SK-N-MC (cell line): Measurements from ENCODE around the gene XKR7.

ENCODE experiments used
- EZH2 ChIP-seq: fragments of 200-600 bp; sonication (generic); IDR thresholded peaks from one replicate; pipeline ENCODE4 v1.6.1; 2017; ENCODE audit warnings: antibody characterized with exemption
- FOXP2 ChIP-seq: optimal IDR thresholded peaks from 2 replicates; pipeline ENCODE3; 2011; ENCODE audit warnings: mild to moderate bottlenecking, moderate library complexity; ENCODE audit not compliant: insufficient read depth; ENCODE audit errors: extremely low read length, control extremely low read depth
- POLR2AphosphoS5 ChIP-seq: IDR thresholded peaks from 2 replicates; pipeline ENCODE4 v1.6.1; 2012; ENCODE audit warnings: mild to moderate bottlenecking, low read depth, low read length, borderline replicate concordance

GRCh38 chr20:31996996-31997395 is 29.0 kb downstream of the XKR7 start:
- TF ChIP-seq POLR2AphosphoS5: no peak
- TF ChIP-seq EZH2: no peak
- TF ChIP-seq FOXP2: no peak
